Cerebellar nuclear complex (tissue), 1 donor: ENCODE measurements around the gene TMEM236.

Experiments
- DNase-seq, 2 experiments: peaks; one replicate each; lab custom pipeline; 2025; lab: John Stamatoyannopoulos, UW

The TMEM236 gene

DNA sequence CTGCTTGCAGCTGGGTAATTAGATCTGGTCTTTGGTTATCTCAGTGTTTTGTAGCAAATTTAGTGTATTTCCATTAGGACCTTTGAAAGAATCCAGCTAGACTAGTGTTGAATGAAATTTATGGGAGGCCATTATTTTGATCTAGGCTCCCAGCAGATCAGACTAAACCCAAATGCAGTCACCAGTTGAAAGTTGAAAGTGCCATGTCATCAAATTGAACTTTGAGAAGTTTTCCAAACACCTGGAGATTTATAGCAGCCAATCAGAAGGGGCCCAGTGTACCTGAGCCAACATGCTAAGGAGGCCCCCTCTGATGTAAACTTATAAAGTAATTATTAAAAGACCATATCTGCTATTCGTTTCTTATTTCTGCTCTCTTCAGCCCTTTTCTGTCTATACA is 11.3 kb upstream of the TMEM236 start:
- DNase-seq, result no peak

- DNase-seq, result no peak
These were observed 9.1 kb upstream of the TMEM236 start for GRCh38 chr10:17742918-17743317.

DNA sequence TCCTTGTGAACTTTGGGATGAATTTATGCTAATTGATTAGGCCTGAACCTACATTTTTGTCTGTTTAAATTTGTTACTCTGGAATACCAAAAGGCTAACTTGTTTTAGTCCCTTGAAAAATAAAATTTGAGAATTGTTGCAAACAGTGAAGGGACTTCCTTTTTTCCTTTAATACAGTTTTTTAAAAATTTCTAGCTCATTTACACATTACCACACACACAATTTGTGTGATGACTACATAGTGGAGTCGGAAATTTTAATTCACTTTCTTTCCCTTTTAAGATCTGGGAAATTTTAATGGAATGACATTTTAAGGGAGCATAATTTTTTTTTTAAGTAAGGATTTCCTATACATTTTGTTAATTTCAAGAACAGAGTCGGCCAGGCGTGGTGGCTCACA is 8.6 kb upstream of the TMEM236 start:
- no peak for DNase-seq

DNA sequence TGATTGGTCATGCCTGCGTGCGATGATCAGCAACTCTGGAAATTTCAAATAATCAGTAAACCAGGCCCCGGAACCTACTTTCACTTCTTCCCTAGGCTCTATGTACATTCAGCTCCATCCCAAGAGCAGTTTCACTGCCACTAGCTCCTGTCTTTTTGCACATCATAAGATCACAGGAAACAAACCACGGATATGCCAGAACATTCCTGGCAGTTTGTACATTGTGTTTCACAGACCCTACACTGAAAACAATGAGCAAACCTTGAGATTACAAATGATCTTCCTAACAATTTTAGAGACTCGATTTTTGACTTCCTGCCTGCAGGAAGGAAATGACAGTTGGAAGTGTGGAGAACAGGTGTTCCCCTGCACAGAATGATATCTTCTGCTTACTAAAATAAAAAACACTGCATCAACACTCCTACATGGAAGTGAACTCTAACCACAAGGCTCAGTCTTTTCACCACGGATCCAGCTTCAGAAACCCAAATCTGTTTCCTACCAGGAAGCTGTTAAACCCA is 7.6 kb upstream of the TMEM236 start:
- peak in 1 of 2 experiments; percentile 7 for DNase-seq

DNA sequence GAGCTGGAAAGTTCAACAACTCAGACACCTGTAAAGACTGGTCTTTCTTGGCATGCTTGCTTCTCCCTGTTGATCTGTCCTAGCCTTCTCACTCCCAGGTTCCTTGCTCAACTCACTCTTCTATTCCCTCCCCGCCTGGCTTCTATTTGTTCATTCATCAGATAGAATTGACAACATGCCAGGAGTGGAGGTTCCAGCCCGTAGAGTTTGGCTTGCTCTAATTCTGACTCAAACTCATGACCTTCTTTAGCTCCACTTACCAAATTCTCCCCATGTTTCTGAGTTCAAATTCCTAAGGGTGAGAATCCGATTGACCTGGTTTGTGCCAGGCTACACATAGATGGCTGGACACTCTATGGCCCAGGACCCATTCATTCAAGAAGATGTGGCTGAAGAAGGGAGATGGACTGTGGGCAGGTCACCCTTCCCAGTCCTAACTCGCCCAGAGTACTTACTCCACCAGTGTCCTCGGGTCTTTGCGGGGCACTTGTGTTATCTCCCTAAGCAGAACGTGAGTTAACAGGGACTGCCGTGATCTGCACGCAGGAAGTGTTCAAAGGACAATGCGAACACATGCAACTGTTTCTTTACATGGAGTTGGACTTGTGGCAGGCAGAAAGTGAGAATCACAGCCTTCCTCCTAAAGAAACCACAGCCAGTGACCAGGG is 4.0 kb upstream of the TMEM236 start:
- no peak for DNase-seq

- DNase-seq, result no peak
These were observed 2.1 kb upstream of the TMEM236 start for GRCh38 chr10:17749890-17750289.

- DNase-seq, result no peak
These were observed 4.7 kb downstream of the TMEM236 start for GRCh38 chr10:17756557-17757217.

DNA sequence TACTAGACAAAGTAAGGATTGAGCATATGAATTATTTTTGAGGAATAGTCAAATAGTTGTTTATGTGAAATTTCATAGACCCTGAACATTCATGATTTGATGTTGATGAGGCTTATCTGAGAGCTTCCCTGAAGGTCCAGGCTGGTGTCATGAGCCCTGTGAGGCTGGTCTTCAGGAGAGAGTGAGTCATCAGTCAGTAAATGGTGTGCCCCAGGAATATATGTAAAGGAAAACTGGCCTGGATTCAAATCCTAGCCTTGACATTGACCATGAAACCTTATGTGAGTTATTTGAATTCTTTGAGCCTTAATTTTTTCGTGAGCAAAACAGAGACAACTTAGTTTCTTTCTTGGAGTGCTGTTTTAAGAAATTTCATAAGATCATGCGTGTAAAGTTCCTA is 6.2 kb downstream of the TMEM236 start:
- DNase-seq, result no peak

GRCh38 chr10:17758896-17759295 is 6.9 kb downstream of the TMEM236 start:
- no peak for DNase-seq

DNA sequence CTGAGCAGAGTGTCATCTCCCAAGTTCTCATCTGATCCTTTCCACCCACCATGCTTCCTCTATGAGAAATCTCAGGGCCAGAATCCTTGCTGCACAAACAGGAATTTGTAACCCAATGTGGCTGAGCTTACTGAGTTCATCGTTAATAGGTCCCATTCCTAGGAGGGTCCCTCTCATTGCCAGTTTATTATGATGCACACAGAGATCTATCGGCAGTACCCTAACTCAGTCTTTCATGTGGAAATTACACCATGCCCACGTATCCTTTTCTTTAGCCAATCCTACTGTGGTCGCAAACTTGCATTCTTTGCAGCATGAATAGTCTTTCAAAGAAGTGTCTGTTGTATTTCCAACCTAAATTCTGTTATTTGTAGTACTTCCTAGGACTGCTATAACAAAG is 12.1 kb downstream of the TMEM236 start:
- no peak for DNase-seq

DNA sequence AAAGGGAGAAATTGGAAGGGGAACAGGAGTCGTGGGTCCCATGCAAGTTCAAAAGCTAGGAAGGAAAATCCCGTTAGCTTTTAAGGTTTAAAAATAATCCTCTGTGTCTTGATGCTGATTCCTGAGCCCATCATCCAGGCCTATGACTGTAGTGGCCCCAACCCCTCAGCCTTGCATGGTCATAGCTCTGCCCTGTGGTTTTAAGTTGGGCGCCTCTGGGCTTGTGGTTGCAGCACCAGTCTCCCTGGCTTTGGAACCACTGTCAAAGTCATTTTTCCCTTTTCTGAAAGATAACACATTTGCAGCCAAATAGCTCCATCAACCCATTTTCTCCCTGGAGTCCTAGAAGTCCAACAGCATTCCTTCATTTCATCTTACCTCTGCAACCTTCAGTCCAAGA is 13.6 kb downstream of the TMEM236 start:
- no peak for DNase-seq

- no peak for DNase-seq
These were observed 14.7 kb downstream of the TMEM236 start for GRCh38 chr10:17766731-17767130.

GRCh38 chr10:17768496-17768895 is 16.5 kb downstream of the TMEM236 start:
- DNase-seq, result no peak

GRCh38 chr10:17768957-17769356 is 17.0 kb downstream of the TMEM236 start:
- DNase-seq, result no peak

DNA sequence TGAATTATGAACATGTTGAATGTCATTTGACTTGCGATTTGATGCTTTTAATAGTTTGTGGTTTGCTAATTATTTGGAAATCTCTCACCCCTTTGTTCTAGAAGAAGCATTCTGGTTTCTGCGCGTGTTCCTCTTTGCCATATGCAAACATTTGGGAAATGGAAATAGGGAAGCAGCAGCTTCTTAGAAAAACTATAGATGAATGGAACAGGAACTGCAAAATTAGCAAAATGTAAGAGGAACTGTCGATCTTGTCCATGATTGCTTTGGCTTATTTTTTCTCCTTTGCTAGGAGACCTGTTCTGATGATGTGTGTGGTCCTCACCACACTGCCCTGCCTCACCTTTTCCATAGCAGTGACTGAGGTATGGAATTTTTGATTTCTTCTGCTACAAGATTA is 19.0 kb downstream of the TMEM236 start:
- no peak for DNase-seq

DNA sequence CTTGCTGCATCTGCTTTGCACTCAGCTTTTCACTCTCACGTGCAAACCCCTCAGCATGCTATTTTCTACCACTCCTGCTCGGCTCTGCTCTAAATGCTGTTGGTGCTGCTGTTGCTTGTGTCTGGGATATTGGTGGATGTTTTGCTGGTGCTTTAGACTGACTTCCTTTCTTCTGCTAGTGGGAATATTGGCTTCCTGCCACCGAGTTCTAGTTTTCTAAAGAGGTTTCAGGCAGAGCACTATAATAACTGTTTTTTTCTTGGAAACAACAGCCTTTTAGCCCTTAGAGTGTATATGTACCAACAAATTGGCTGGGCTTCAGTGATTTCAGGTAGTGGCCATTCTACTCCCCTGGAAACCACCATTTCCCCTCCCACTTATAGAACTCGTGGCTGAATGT is 27.8 kb downstream of the TMEM236 start:
- no peak for DNase-seq

DNA sequence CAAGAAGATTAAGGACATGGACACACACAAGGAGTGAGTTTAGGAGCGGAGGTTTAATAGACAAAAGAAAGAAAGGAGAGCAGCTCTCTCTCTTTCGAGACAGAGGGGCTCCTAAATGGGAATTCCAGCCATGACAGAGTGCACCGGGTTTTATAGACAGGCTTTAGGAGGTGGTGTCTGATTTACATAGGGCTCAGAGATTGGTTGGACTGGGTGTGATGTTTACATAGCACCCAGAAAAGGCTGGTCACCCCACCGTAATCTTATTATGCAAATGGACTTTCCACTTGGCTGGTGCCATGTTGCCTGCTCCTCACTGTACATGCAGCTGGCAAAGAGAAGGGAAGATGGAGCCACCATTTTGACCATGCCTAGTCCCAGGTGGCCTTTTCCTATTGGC is 28.7 kb downstream of the TMEM236 start:
- no peak for DNase-seq

DNA sequence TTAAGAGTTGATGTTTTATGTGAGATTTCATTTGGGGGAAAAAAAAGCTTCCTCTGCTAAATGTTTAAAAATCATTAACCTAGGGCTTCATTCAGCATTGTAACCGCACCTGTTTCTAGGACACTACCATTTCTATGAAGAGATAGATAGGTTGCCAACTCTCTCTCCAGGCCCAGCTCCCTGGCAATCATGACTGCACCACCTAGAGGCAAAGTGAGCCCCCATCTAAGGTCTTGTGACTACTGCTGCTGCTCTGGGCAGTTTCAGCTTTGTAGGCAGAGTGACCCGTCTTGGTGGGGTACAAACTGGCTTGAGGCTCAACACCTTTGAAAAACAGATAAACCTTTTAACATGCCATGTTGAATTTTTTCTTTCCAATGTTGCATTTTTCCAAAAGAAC is 29.9 kb downstream of the TMEM236 start:
- no peak for DNase-seq

- peak; percentile 36 to 75 for DNase-seq
These were observed 31.1 kb downstream of the TMEM236 start for GRCh38 chr10:17782921-17783665.

DNA sequence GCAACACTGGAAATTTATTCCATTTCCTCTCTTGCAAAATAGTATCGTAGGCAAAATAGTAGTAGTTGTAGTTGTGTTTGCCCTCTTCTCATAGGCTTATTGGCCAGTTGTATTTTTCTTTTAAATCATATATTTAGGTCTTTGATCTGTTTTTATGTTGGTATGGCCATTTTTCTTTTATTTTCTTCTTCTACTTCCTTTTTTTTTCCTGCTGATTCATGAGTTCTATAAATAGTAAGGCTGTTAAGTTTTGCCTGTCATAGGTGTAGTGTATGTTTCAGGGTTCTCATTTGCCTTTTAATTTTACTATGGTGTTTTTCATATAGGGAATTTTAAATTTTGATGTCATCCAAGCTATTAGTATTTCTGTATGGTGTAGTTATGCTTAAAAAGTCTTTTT is 31.8 kb downstream of the TMEM236 start:
- no peak for DNase-seq

GRCh38 chr10:17784688-17785087 is 32.7 kb downstream of the TMEM236 start:
- DNase-seq, result peak in 1 of 2 experiments; percentile 26

DNA sequence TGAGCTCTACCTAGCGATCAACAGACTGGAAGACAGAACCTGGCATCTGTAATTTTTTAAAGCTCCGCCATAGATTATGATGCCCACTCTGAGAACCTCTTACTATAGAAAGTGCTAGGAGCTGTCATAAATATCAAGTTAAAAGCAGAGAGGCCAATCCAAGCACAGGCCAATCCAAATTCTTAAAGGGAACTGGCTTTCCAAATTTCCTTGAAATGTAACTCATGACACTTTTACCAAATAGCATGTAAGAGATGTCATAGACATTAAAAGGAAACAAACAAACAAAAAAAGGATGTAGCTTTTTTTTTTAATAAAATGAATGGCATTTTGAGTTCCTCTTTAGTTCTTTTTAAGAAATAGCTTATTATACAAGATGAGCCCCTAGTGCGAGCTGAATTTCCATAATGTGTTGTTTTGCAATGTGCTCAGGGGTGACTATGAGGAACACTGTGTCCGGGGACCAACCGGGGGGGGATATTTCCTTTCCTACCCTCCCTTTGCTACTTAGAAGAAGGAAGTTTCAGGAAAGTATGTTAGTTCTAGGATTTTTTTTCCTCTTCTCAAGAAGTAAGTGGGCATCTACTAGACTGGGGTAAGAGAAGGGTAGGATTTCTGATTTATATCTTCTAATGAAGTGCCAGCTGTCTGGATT is 33.4 kb downstream of the TMEM236 start:
- DNase-seq, result no peak
